Esophagus squamous epithelium (tissue), 4 donors: ENCODE data around the gene DES.

Experiments used
- POLR2A ChIP-seq, 4 donors: fragments of 450-650 bp; IDR thresholded peaks; one replicate each; pipeline ENCODE4 v1.6.1; 2017; ENCODE audit warnings: antibody characterized with exemption in 4 of 4, mild to moderate bottlenecking in 4 of 4, moderate library complexity in 3 of 4
- TF ChIP-seq, protein P1 (sequence below), 6 experiments: fragments of 450-650 bp in 4 of 6; fragments of 200-600 bp in 2 of 6; sonication (generic) in 2 of 6; IDR thresholded peaks; one replicate each; pipeline ENCODE4 v1.5.1; 2016 to 2019; ENCODE audit warnings: antibody characterized with exemption in 6 of 6, mild to moderate bottlenecking in 4 of 6, moderate library complexity in 4 of 6

DNA sequence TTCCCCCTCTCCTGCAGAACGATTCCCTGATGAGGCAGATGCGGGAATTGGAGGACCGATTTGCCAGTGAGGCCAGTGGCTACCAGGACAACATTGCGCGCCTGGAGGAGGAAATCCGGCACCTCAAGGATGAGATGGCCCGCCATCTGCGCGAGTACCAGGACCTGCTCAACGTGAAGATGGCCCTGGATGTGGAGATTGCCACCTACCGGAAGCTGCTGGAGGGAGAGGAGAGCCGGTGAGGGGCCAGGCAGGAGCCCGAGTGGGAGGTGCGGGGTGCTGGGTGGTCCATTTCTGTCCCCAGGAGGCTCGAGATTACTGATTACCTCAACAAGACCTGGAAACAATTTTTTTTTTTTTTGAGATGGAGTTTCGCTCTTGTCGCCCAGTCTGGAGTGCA is 3.1 kb downstream of the DES start:
- TF ChIP-seq, protein P1, sequence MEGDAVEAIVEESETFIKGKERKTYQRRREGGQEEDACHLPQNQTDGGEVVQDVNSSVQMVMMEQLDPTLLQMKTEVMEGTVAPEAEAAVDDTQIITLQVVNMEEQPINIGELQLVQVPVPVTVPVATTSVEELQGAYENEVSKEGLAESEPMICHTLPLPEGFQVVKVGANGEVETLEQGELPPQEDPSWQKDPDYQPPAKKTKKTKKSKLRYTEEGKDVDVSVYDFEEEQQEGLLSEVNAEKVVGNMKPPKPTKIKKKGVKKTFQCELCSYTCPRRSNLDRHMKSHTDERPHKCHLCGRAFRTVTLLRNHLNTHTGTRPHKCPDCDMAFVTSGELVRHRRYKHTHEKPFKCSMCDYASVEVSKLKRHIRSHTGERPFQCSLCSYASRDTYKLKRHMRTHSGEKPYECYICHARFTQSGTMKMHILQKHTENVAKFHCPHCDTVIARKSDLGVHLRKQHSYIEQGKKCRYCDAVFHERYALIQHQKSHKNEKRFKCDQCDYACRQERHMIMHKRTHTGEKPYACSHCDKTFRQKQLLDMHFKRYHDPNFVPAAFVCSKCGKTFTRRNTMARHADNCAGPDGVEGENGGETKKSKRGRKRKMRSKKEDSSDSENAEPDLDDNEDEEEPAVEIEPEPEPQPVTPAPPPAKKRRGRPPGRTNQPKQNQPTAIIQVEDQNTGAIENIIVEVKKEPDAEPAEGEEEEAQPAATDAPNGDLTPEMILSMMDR (IDR thresholded peaks at IDR 0.05): no peak
- no peak for TF ChIP-seq POLR2A (IDR thresholded peaks at IDR 0.05)
